Tibial nerve (tissue), 4 donors: Measurements from ENCODE around the gene NEO1. TPM values are rescaled to one million over a fixed set of nuclear protein-coding genes. Genes with fewer than 3 reads are reported as not detected.

Source experiments
- DNase-seq, 2 donors: peaks; one replicate each; pipeline ENCODE4 v3.0.0-alpha.2; 2019; ENCODE audit warnings: low spot score in 2 of 2
- H3K27ac ChIP-seq, 4 donors: fragments of 200-600 bp; sonication (generic) in 3 of 4; one replicate each; pipeline ENCODE4 v1.5.1; 2017 to 2019; ENCODE audit warnings: mild to moderate bottlenecking in 1 of 4
- H3K27me3 ChIP-seq, 2 donors: fragments of 200-600 bp; sonication (generic) in 1 of 2; one replicate each; pipeline versions ENCODE4 v1.5.1 to v1.6.0; 2017 to 2019
- H3K36me3 ChIP-seq, 3 donors: fragments of 200-600 bp; sonication (generic); one replicate each; pipeline ENCODE4 v1.5.1; 2018 to 2019
- H3K4me1 ChIP-seq, 4 donors: fragments of 200-600 bp; sonication (generic) in 3 of 4; one replicate each; pipeline ENCODE4 v1.5.1; 2017 to 2019
- H3K4me3 ChIP-seq, 4 donors: fragments of 200-600 bp; sonication (generic) in 3 of 4; one replicate each; pipeline ENCODE4 v1.5.1; 2017 to 2019; ENCODE audit warnings: mild to moderate bottlenecking in 1 of 4, moderate library complexity in 1 of 4
- H3K9me3 ChIP-seq, 4 donors: fragments of 200-600 bp; sonication (generic) in 3 of 4; one replicate each; pipeline ENCODE4 v1.5.1; 2017 to 2019
- CTCF ChIP-seq, 5 experiments: fragments of 200-600 bp in 3 of 5; fragments of 450-650 bp in 2 of 5; sonication (generic) in 3 of 5; IDR thresholded peaks; one replicate each; pipeline ENCODE4 v1.5.1; 2016 to 2019; ENCODE audit warnings: antibody characterized with exemption in 5 of 5, mild to moderate bottlenecking in 3 of 5, moderate library complexity in 2 of 5
- EP300 ChIP-seq, 2 donors: sonication (generic); formaldehyde crosslinking; IDR thresholded peaks; one replicate each; pipeline ENCODE4 v1.6.1; 2017; ENCODE audit warnings: antibody characterized with exemption in 2 of 2, mild to moderate bottlenecking in 1 of 2
- POLR2A ChIP-seq, 2 donors: fragments of 450-650 bp; IDR thresholded peaks; one replicate each; pipeline ENCODE4 v1.6.1; 2017; ENCODE audit warnings: antibody characterized with exemption in 2 of 2, mild to moderate bottlenecking in 2 of 2, moderate library complexity in 2 of 2
- WGBS, 2 donors: methylation state at CpG; one replicate each; pipeline ENCODE4 v1.1.5; 2018; 5-methylcytosine and 5-hydroxymethylcytosine counted together
- total RNA-seq, 4 donors: library from RNA; depleted of rRNA; stranded (reverse); fragments of >200 nt; gene quantifications; one replicate each; pipeline ENCODE4 v1.1.0, GENCODE V29; 2016

NEO1 gene
- total RNA-seq, 4 donors from 2014 or later, result 18.6 to 48.3 (median 41.4) TPM

- 77 to 83% methylated on average over 9 of the region's 9 CpGs for WGBS, 2 donors
- Histone ChIP-seq H3K9me3 (peaks cover 0 to 11% (median 0%) of the 10 kb centered on the region in 4 donors), H3K4me3 (no peak overlapping the region), H3K36me3 (no peaks in the 10 kb centered on the region), H3K27me3 (no peaks in the 10 kb centered on the region), H3K4me1 (no peaks in the 10 kb centered on the region), H3K27ac (no peak overlapping the region)
- TF ChIP-seq CTCF (IDR thresholded peaks at IDR 0.05) (no peak), POLR2A (IDR thresholded peaks at IDR 0.05) (no peak), EP300 (IDR thresholded peaks at IDR 0.05) (no peak)
- no peak for DNase-seq
Measured at GRCh38 chr15:73340502-73341192, 288.4 kb downstream of the NEO1 start.

- no peak overlapping the region for H3K4me3 ChIP-seq
- peaks cover 0 to 11% (median 0%) of the 10 kb centered on the region in 4 donors for H3K9me3 ChIP-seq
- H3K36me3 ChIP-seq, result no peaks in the 10 kb centered on the region
- H3K4me1 ChIP-seq, result no peaks in the 10 kb centered on the region
- no peaks in the 10 kb centered on the region for H3K27me3 ChIP-seq
- 77 to 79% methylated on average over 13 to 14 of the region's 14 CpGs for WGBS, 2 donors
- no peak for TF ChIP-seq CTCF (IDR thresholded peaks at IDR 0.05)
- TF ChIP-seq POLR2A (IDR thresholded peaks at IDR 0.05), result no peak
- no peak for TF ChIP-seq EP300 (IDR thresholded peaks at IDR 0.05)
- no peak for DNase-seq
- H3K27ac ChIP-seq, result no peak overlapping the region
Measured at GRCh38 chr15:73341886-73342600, 289.8 kb downstream of the NEO1 start.

GRCh38 chr15:73344056-73344455 lies 291.8 kb downstream of the NEO1 start:
- TF ChIP-seq POLR2A (IDR thresholded peaks at IDR 0.05), result no peak
- no peak for TF ChIP-seq EP300 (IDR thresholded peaks at IDR 0.05)
- no peak for TF ChIP-seq CTCF (IDR thresholded peaks at IDR 0.05)
- no peaks in the 10 kb centered on the region for H3K4me1 ChIP-seq
- no peak overlapping the region for H3K4me3 ChIP-seq
- peaks cover 0 to 11% (median 0%) of the 10 kb centered on the region in 4 donors for H3K9me3 ChIP-seq
- WGBS, 2 donors, result 88 to 97% methylated on average over 3 of the region's 3 CpGs
- H3K27ac ChIP-seq, result no peak overlapping the region
- no peaks in the 10 kb centered on the region for H3K27me3 ChIP-seq
- H3K36me3 ChIP-seq, result no peaks in the 10 kb centered on the region
- no peak for DNase-seq

- Histone ChIP-seq H3K36me3 (no peaks in the 10 kb centered on the region), H3K27me3 (no peaks in the 10 kb centered on the region), H3K4me3 (no peak overlapping the region), H3K4me1 (no peaks in the 10 kb centered on the region), H3K9me3 (peaks cover 0 to 11% (median 0%) of the 10 kb centered on the region in 4 donors), H3K27ac (no peak overlapping the region)
- TF ChIP-seq EP300 (IDR thresholded peaks at IDR 0.05), result no peak
- no peak for TF ChIP-seq POLR2A (IDR thresholded peaks at IDR 0.05)
- TF ChIP-seq CTCF (IDR thresholded peaks at IDR 0.05), result no peak
- no peak for DNase-seq
- WGBS, 2 donors, result 79 to 87% methylated on average over 7 of the region's 7 CpGs
Measured at GRCh38 chr15:73345658-73346057, 293.4 kb downstream of the NEO1 start.

GRCh38 chr15:73346735-73347312 lies 294.6 kb downstream of the NEO1 start:
- no peaks in the 10 kb centered on the region for H3K4me1 ChIP-seq
- TF ChIP-seq CTCF (IDR thresholded peaks at IDR 0.05), result no peak
- TF ChIP-seq POLR2A (IDR thresholded peaks at IDR 0.05), result no peak
- TF ChIP-seq EP300 (IDR thresholded peaks at IDR 0.05), result no peak
- peaks cover 0 to 11% (median 0%) of the 10 kb centered on the region in 4 donors for H3K9me3 ChIP-seq
- no peak overlapping the region for H3K4me3 ChIP-seq
- H3K27me3 ChIP-seq, result no peaks in the 10 kb centered on the region
- peak in 1 of 2 donors; percentile 32 for DNase-seq
- WGBS, 2 donors, result 26 to 32% methylated on average over 9 of the region's 9 CpGs
- no peak overlapping the region for H3K27ac ChIP-seq
- H3K36me3 ChIP-seq, result no peaks in the 10 kb centered on the region
